HepG2 (cell line): ENCODE results near the gene ZMIZ1. TPM values are rescaled to one million over a fixed set of nuclear protein-coding genes. Genes with fewer than 3 reads are reported as not detected.

Source experiments
- HNF4A ChIP-seq: sonication (generic); formaldehyde crosslinking; IDR thresholded peaks from 2 replicates; pipeline ENCODE4 v1.4.0; 2020; ENCODE audit warnings: missing genetic modification reagents
- ZNF207 ChIP-seq: fragments of 450-650 bp; IDR thresholded peaks from 2 replicates; pipeline ENCODE4 v1.6.1; 2016; ENCODE audit warnings: antibody characterized with exemption, borderline replicate concordance
- ZNF256 ChIP-seq: sonication (generic); formaldehyde crosslinking; conservative IDR thresholded peaks from 2 replicates; pipeline ENCODE4 v1.4.0; 2020; ENCODE audit warnings: missing genetic modification reagents
- ZNF292 ChIP-seq: sonication (generic); formaldehyde crosslinking; IDR thresholded peaks from 2 replicates; pipeline ENCODE4 v1.8.1; 2022; ENCODE audit warnings: mild to moderate bottlenecking, low read depth, missing genetic modification reagents, borderline replicate concordance
- ZNF33A ChIP-seq: sonication (generic); formaldehyde crosslinking; IDR thresholded peaks from 2 replicates; pipeline ENCODE4 v1.5.1; 2020; ENCODE audit warnings: missing genetic modification reagents, mild to moderate bottlenecking, moderate library complexity, borderline replicate concordance
- ZNF75D ChIP-seq: sonication (generic); formaldehyde crosslinking; IDR thresholded peaks from 2 replicates; pipeline ENCODE4 v1.8.1; 2023; ENCODE audit warnings: missing genetic modification reagents, mild to moderate bottlenecking, borderline replicate concordance
- polyA plus RNA-seq, 8 experiments: library from polyadenylated mRNA; depleted of rRNA in 3 of 8; stranded (reverse) in 7 of 8; unstranded in 1 of 8; fragments of >200 nt; fragmentation: Illumina TruSeq in 4 of 8; extraction: Trizol in 4 of 8; gene quantifications; 2 replicates each; pipeline versions ENCODE4 v1.2.1 to v1.2.3, GENCODE V29; 2011 to 2016; ENCODE audit warnings: low read depth in 4 of 8, missing spikeins in 1 of 8, mixed read lengths in 1 of 8; ENCODE audit not compliant: insufficient read depth in 1 of 8
- total RNA-seq, 5 experiments: library from RNA; depleted of rRNA; stranded (reverse); fragments of >200 nt; fragmentation: Illumina TruSeq; extraction: Trizol; gene quantifications; 2 replicates each; pipeline ENCODE4 v1.2.3, GENCODE V29; 2016; ENCODE audit warnings: low read depth in 1 of 5
- TF ChIP-seq, protein P1 (sequence below): sonication (generic); formaldehyde crosslinking; IDR thresholded peaks from 2 replicates; pipeline ENCODE4 v1.8.0; 2022; ENCODE audit warnings: missing genetic modification reagents, mild to moderate bottlenecking, moderate library complexity, borderline replicate concordance
- TF ChIP-seq, protein P2 (sequence below): sonication (generic); formaldehyde crosslinking; IDR thresholded peaks from 2 replicates; pipeline ENCODE4 v1.4.0; 2020; ENCODE audit warnings: mild to moderate bottlenecking, missing genetic modification reagents
- TF ChIP-seq, protein P3 (sequence below): IDR thresholded peaks from 2 replicates; pipeline ENCODE4 v1.6.1; 2016; ENCODE audit warnings: mild to moderate bottlenecking, missing biosample characterization, missing genetic modification reagents
- TF ChIP-seq, protein P4 (sequence below): sonication (generic); formaldehyde crosslinking; IDR thresholded peaks from 2 replicates; pipeline ENCODE4 v1.4.0; 2020; ENCODE audit warnings: missing genetic modification reagents, mild to moderate bottlenecking, borderline replicate concordance
- TF ChIP-seq, protein P5 (sequence below): IDR thresholded peaks from 2 replicates; pipeline ENCODE4 v1.6.1; 2016; ENCODE audit warnings: control low read depth
- TF ChIP-seq, protein P6 (sequence below): conservative IDR thresholded peaks from 2 replicates; pipeline ENCODE4 v1.6.1; 2018; ENCODE audit warnings: missing genetic modification reagents
- TF ChIP-seq, protein P7 (sequence below): sonication (generic); formaldehyde crosslinking; IDR thresholded peaks from 2 replicates; pipeline ENCODE4 v1.4.0; 2020; ENCODE audit warnings: missing genetic modification reagents, borderline replicate concordance

Gene ZMIZ1
- total and polyA plus RNA-seq, 2 of the 13 experiments (the other 11 are each of a cell fraction or from before 2014, with no cell fraction given): 5.3 to 10.2 TPM

DNA sequence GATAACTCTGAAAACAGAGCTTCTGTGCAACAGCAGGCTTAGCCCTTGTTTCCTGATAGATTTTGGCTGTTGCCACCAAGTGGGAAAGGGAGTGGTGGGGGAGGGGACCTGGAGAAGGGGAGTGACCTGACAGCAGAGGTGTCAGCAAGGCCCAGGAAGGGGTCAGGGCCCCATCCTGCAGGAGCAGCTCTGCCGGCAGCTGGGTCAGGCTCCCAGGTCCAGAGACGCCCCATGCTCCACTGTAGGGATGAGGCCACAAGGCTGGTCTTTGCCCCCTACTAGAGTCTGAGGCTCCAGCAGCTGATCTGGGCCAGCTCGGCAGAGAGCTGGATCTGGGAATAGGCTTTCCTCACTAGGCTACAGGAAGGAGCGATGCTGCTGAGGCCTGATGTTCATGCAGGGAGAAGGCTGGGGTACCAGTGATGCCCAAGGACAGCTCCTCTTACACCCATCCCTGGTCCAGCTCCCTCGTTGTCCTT lies 44.0 kb upstream of the ZMIZ1 start (continued):
- TF ChIP-seq, protein P1, sequence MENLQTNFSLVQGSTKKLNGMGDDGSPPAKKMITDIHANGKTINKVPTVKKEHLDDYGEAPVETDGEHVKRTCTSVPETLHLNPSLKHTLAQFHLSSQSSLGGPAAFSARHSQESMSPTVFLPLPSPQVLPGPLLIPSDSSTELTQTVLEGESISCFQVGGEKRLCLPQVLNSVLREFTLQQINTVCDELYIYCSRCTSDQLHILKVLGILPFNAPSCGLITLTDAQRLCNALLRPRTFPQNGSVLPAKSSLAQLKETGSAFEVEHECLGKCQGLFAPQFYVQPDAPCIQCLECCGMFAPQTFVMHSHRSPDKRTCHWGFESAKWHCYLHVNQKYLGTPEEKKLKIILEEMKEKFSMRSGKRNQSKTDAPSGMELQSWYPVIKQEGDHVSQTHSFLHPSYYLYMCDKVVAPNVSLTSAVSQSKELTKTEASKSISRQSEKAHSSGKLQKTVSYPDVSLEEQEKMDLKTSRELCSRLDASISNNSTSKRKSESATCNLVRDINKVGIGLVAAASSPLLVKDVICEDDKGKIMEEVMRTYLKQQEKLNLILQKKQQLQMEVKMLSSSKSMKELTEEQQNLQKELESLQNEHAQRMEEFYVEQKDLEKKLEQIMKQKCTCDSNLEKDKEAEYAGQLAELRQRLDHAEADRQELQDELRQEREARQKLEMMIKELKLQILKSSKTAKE (CRISPR knock-in tag): no peak
- no peak for TF ChIP-seq ZNF207
- TF ChIP-seq, protein P2, sequence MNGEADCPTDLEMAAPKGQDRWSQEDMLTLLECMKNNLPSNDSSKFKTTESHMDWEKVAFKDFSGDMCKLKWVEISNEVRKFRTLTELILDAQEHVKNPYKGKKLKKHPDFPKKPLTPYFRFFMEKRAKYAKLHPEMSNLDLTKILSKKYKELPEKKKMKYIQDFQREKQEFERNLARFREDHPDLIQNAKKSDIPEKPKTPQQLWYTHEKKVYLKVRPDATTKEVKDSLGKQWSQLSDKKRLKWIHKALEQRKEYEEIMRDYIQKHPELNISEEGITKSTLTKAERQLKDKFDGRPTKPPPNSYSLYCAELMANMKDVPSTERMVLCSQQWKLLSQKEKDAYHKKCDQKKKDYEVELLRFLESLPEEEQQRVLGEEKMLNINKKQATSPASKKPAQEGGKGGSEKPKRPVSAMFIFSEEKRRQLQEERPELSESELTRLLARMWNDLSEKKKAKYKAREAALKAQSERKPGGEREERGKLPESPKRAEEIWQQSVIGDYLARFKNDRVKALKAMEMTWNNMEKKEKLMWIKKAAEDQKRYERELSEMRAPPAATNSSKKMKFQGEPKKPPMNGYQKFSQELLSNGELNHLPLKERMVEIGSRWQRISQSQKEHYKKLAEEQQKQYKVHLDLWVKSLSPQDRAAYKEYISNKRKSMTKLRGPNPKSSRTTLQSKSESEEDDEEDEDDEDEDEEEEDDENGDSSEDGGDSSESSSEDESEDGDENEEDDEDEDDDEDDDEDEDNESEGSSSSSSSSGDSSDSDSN (CRISPR knock-in tag): peak; percentile 92
- TF ChIP-seq ZNF292 (CRISPR knock-in tag): peak; percentile 43; the same call in 1 of the 2 replicates
- TF ChIP-seq ZNF33A (CRISPR knock-in tag): no peak
- TF ChIP-seq, protein P3, sequence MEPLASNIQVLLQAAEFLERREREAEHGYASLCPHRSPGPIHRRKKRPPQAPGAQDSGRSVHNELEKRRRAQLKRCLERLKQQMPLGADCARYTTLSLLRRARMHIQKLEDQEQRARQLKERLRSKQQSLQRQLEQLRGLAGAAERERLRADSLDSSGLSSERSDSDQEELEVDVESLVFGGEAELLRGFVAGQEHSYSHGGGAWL (CRISPR knock-in tag): no peak
- TF ChIP-seq, protein P4, sequence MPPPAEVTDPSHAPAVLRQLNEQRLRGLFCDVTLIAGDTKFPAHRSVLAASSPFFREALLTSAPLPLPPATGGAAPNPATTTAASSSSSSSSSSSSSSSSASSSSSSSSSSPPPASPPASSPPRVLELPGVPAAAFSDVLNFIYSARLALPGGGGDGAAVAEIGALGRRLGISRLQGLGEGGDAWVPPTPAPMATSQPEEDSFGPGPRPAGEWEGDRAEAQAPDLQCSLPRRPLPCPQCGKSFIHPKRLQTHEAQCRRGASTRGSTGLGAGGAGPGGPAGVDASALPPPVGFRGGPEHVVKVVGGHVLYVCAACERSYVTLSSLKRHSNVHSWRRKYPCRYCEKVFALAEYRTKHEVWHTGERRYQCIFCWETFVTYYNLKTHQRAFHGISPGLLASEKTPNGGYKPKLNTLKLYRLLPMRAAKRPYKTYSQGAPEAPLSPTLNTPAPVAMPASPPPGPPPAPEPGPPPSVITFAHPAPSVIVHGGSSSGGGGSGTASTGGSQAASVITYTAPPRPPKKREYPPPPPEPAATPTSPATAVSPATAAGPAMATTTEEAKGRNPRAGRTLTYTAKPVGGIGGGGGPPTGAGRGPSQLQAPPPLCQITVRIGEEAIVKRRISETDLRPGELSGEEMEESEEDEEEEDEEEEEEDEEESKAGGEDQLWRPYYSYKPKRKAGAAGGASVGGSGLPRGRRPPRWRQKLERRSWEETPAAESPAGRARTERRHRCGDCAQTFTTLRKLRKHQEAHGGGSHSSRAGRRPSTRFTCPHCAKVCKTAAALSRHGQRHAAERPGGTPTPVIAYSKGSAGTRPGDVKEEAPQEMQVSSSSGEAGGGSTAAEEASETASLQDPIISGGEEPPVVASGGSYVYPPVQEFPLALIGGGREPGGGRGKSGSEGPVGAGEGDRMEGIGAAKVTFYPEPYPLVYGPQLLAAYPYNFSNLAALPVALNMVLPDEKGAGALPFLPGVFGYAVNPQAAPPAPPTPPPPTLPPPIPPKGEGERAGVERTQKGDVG (CRISPR knock-in tag): no peak
- peak; percentile 73 for TF ChIP-seq HNF4A (CRISPR knock-in tag)
- no peak for TF ChIP-seq ZNF256 (CRISPR knock-in tag)
- TF ChIP-seq ZNF75D (CRISPR knock-in tag): no peak
- TF ChIP-seq, protein P5, sequence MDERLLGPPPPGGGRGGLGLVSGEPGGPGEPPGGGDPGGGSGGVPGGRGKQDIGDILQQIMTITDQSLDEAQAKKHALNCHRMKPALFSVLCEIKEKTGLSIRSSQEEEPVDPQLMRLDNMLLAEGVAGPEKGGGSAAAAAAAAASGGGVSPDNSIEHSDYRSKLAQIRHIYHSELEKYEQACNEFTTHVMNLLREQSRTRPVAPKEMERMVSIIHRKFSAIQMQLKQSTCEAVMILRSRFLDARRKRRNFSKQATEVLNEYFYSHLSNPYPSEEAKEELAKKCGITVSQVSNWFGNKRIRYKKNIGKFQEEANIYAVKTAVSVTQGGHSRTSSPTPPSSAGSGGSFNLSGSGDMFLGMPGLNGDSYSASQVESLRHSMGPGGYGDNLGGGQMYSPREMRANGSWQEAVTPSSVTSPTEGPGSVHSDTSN (CRISPR knock-in tag): no peak
- TF ChIP-seq, protein P6, sequence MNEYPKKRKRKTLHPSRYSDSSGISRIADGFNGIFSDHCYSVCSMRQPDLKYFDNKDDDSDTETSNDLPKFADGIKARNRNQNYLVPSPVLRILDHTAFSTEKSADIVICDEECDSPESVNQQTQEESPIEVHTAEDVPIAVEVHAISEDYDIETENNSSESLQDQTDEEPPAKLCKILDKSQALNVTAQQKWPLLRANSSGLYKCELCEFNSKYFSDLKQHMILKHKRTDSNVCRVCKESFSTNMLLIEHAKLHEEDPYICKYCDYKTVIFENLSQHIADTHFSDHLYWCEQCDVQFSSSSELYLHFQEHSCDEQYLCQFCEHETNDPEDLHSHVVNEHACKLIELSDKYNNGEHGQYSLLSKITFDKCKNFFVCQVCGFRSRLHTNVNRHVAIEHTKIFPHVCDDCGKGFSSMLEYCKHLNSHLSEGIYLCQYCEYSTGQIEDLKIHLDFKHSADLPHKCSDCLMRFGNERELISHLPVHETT (CRISPR knock-in tag): no peak
- TF ChIP-seq, protein P7, sequence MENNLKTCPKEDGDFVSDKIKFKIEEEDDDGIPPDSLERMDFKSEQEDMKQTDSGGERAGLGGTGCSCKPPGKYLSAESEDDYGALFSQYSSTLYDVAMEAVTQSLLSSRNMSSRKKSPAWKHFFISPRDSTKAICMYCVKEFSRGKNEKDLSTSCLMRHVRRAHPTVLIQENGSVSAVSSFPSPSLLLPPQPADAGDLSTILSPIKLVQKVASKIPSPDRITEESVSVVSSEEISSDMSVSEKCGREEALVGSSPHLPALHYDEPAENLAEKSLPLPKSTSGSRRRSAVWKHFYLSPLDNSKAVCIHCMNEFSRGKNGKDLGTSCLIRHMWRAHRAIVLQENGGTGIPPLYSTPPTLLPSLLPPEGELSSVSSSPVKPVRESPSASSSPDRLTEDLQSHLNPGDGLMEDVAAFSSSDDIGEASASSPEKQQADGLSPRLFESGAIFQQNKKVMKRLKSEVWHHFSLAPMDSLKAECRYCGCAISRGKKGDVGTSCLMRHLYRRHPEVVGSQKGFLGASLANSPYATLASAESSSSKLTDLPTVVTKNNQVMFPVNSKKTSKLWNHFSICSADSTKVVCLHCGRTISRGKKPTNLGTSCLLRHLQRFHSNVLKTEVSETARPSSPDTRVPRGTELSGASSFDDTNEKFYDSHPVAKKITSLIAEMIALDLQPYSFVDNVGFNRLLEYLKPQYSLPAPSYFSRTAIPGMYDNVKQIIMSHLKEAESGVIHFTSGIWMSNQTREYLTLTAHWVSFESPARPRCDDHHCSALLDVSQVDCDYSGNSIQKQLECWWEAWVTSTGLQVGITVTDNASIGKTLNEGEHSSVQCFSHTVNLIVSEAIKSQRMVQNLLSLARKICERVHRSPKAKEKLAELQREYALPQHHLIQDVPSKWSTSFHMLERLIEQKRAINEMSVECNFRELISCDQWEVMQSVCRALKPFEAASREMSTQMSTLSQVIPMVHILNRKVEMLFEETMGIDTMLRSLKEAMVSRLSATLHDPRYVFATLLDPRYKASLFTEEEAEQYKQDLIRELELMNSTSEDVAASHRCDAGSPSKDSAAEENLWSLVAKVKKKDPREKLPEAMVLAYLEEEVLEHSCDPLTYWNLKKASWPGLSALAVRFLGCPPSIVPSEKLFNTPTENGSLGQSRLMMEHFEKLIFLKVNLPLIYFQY (CRISPR knock-in tag): peak; percentile 60; the same call in 1 of the 2 replicates
